ENCODE results near the gene SPANXA2.
"Not testable (repeated sequence)": the region's sequence is repeated elsewhere in the genome, so short reads cannot be mapped to it uniquely, and the experiment has no call there.

SPANXA2 gene, protein sequence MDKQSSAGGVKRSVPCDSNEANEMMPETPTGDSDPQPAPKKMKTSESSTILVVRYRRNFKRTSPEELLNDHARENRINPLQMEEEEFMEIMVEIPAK

DNA sequence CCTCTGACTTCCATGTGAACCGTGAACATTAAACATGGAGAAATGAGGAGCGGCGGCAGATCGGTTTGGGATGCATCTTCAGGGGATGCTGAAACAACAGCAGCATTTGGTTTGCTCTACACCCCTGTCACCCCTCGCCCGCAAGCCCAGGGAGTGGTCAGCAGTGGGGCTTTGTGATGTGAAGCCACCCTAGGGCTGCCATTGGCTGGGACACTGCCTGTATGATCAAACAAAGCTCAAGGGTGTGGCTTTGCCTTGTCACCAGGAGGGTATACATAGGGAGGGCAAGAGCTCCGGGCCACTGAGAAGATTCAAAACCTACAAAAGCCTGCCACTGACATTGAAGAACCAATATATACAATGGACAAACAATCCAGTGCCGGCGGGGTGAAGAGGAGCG, at the start of gene SPANXA2:
Gene SPANXA2 (plus strand): TSS at position 301 of the 400 bp plus-strand sequence. CDS start 60 bp downstream, at position 361.
- not testable (repeated sequence) for DNase-seq (ENCODE audit: low read depth)

DNA sequence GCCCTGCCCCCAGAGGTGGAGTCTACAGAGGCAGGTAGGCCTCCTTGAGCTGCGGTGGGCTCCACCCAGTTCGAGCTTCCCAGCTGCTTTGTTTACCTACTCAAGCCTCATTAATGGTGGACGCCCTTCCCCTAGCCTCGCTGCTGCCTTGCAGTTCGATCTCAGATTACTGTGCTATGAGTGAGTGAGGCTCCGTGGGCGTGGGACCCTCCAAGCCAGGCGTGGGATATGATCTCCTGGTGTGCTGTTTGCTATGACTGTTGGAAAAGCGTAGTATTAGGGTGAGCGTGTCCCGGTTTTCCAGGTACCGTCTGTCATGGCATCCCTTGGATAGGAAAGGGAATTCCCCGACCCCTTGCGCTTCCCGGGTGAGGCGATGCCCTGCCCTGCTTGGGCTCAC, 47.0 kb upstream of the SPANXA2 start:
- DNase-seq (ENCODE audit: low read depth): not testable (repeated sequence)

- DNase-seq (ENCODE audit: low read depth): not testable (repeated sequence)
Observed at GRCh38 chrX:141584638-141585037, 4.9 kb upstream of the SPANXA2 start, which contains the start of gene SPANXA1. Gene SPANXA1, minus strand, starts transcription at chrX:141584738. Its CDS starts 60 bp downstream, at chrX:141584678.

DNA sequence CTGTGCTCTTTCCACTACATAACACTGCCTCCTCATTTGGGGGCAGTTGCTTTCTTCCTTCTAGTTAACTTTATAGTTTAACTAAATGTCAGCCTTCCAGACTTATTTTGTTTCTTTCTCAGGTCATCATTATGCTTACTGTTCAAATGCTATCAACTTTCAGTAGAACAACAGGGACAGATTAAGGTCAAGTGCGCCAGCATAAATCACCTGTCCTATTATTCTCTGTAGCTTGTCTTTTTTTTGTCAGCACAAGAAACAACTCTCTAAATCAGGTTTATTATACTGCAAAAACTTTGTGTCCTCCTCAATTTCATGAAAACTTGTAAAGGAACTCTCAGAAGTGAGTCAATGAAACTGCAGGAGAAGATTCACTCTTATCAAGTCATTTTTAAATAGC, 19.6 kb downstream of the SPANXA2 start:
- DNase-seq (ENCODE audit: low read depth): no peak

DNA sequence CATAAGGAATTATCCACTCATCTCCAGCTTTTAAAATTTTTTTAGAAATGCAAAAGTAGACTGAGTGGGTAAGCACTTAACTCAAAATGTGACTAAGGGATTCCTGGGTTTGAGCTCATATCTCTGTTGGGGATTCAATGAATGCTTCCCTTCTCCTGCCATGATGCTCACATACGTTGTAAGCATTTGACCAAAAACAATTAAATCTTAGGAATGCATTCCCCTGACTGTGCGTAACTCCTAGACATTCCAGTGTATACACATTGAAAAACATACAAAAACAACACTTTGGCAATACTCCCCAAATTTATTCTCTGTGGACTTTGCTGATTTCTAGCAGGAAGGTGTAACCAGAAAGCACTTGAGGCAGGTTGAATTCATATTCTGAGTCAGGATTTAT, 29.8 kb downstream of the SPANXA2 start:
- no peak for DNase-seq (ENCODE audit: low read depth)

DNA sequence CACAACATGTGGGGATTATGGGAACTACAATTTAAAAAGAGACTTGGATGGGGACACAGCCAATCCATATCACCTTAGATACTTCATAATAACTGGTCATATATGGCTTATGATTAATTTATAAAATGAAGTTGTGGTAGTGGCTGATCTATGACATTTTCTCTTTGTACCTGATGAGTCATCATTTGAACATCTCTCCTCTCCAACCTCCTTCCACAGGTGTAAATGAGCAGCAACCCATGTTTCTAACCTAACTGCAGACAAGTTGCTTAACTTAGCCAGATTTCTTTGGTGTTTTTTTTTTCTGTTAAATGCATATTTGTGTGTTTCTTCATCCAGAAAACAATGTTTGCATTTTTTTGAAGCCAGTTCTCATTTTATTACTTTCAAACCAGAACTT, 42.6 kb downstream of the SPANXA2 start:
- no peak for DNase-seq (ENCODE audit: low read depth)

- no peak for DNase-seq (ENCODE audit: low read depth)
Observed at GRCh38 chrX:141638550-141638949, 49.0 kb downstream of the SPANXA2 start.
